Immature natural killer cell (primary cell): ENCODE data around the gene GALNT17. TPM values are rescaled to one million over a fixed set of nuclear protein-coding genes. Genes with fewer than 3 reads are reported as not detected.

Source experiments
- DNase-seq, 3 donors: peaks; one replicate each; pipeline ENCODE4 v3.0.0; 2022; ENCODE audit warnings: mixed read lengths in 1 of 3
- H3K27ac Mint-ChIP-seq, 6 donors: one replicate each; pipeline ENCODE4 v1.8.0; 2020; ENCODE audit warnings: mixed read lengths in 6 of 6, mild to moderate bottlenecking in 5 of 6, inconsistent platforms in 4 of 6, moderate library complexity in 3 of 6
- H3K27me3 Mint-ChIP-seq, 3 donors: one replicate each; pipeline ENCODE4 v1.8.0; 2020 to 2021; ENCODE audit warnings: low read depth in 3 of 3, mild to moderate bottlenecking in 3 of 3, mixed read lengths in 3 of 3, moderate library complexity in 3 of 3, inconsistent platforms in 1 of 3
- H3K36me3 Mint-ChIP-seq, 3 donors: one replicate each; pipeline ENCODE4 v1.8.0; 2020; ENCODE audit warnings: mixed read lengths in 3 of 3, inconsistent platforms in 2 of 3, mild to moderate bottlenecking in 2 of 3
- H3K4me1 Mint-ChIP-seq, 2 donors: one replicate each; pipeline ENCODE4 v1.8.0; 2020; ENCODE audit warnings: inconsistent platforms in 2 of 2, mild to moderate bottlenecking in 2 of 2, mixed read lengths in 2 of 2, moderate library complexity in 1 of 2
- H3K4me3 Mint-ChIP-seq, 5 donors: one replicate each; pipeline ENCODE4 v1.8.0; 2020; ENCODE audit warnings: mild to moderate bottlenecking in 5 of 5, mixed read lengths in 5 of 5, inconsistent platforms in 3 of 5, moderate library complexity in 3 of 5
- H3K9me3 Mint-ChIP-seq, 6 donors: one replicate each; pipeline ENCODE4 v1.8.0; 2020; ENCODE audit warnings: mild to moderate bottlenecking in 6 of 6, mixed read lengths in 6 of 6, inconsistent platforms in 4 of 6, moderate library complexity in 3 of 6
- polyA plus RNA-seq, 3 donors: library from polyadenylated mRNA; unstranded; fragments of 300-500 nt; fragmentation: Illumina TruSeq; gene quantifications; one replicate each; pipeline ENCODE4 v1.2.3, GENCODE V29; 2021

Gene GALNT17
- polyA plus RNA-seq, 3 donors from 2014 or later, result not detected

- Mint-ChIP-seq H3K27ac (no peak overlapping the region), H3K4me1 (no peaks in the 10 kb centered on the region), H3K27me3 (peaks cover 2% of the 10 kb centered on the region in 3 donors), H3K36me3 (peaks cover 0 to 4% (median 0%) of the 10 kb centered on the region in 3 donors), H3K4me3 (no peak overlapping the region), H3K9me3 (peaks cover 0 to 11% (median 4%) of the 10 kb centered on the region in 6 donors)
- DNase-seq, result no peak
Observed at GRCh38 chr7:71135663-71136062, 3.7 kb downstream of the GALNT17 start.

GRCh38 chr7:71137479-71137878 is 5.5 kb downstream of the GALNT17 start:
- Mint-ChIP-seq H3K4me1 (no peaks in the 10 kb centered on the region), H3K4me3 (no peak overlapping the region), H3K27ac (no peak overlapping the region), H3K27me3 (peaks cover 2 to 4% (median 4%) of the 10 kb centered on the region in 3 donors), H3K9me3 (peaks cover 0 to 16% (median 4%) of the 10 kb centered on the region in 6 donors), H3K36me3 (peaks cover 0 to 4% (median 0%) of the 10 kb centered on the region in 3 donors)
- no peak for DNase-seq

GRCh38 chr7:71140264-71140663 is 8.3 kb downstream of the GALNT17 start:
- Mint-ChIP-seq H3K9me3 (peaks cover 0 to 29% (median 5%) of the 10 kb centered on the region in 6 donors), H3K36me3 (peaks cover 0 to 3% (median 0%) of the 10 kb centered on the region in 3 donors), H3K4me1 (no peaks in the 10 kb centered on the region), H3K27me3 (peaks cover 2 to 3% (median 2%) of the 10 kb centered on the region in 3 donors), H3K4me3 (no peak overlapping the region), H3K27ac (no peak overlapping the region)
- no peak for DNase-seq

- Mint-ChIP-seq H3K27me3 (peaks cover 2% of the 10 kb centered on the region in 3 donors), H3K9me3 (peaks cover under 1 to 36% (median 12%) of the 10 kb centered on the region in 6 donors), H3K4me3 (no peak overlapping the region), H3K4me1 (no peaks in the 10 kb centered on the region), H3K36me3 (peaks cover 0 to 3% (median 0%) of the 10 kb centered on the region in 3 donors), H3K27ac (no peak overlapping the region)
- no peak for DNase-seq
Observed at GRCh38 chr7:71144963-71145362, 13.0 kb downstream of the GALNT17 start.

GRCh38 chr7:71145906-71146901 is 14.3 kb downstream of the GALNT17 start:
- Mint-ChIP-seq H3K36me3 (peaks cover 0 to 3% (median 3%) of the 10 kb centered on the region in 3 donors), H3K27me3 (peaks cover 2% of the 10 kb centered on the region in 3 donors), H3K4me3 (no peak overlapping the region), H3K9me3 (peaks cover 5 to 36% (median 12%) of the 10 kb centered on the region in 6 donors), H3K27ac (no peak overlapping the region), H3K4me1 (no peaks in the 10 kb centered on the region)
- no peak for DNase-seq

- H3K27me3 Mint-ChIP-seq, result no peaks in the 10 kb centered on the region
- H3K27ac Mint-ChIP-seq, result no peak overlapping the region
- peaks cover 0 to 3% (median 3%) of the 10 kb centered on the region in 3 donors for H3K36me3 Mint-ChIP-seq
- no peak overlapping the region for H3K4me3 Mint-ChIP-seq
- H3K4me1 Mint-ChIP-seq, result no peaks in the 10 kb centered on the region
- DNase-seq, result no peak
- H3K9me3 Mint-ChIP-seq, result peaks cover 6 to 44% (median 13%) of the 10 kb centered on the region in 6 donors
Observed at GRCh38 chr7:71148098-71148497, 16.2 kb downstream of the GALNT17 start.

GRCh38 chr7:71155236-71155635 is 23.3 kb downstream of the GALNT17 start:
- peaks cover 0 to 3% (median 0%) of the 10 kb centered on the region in 3 donors for H3K36me3 Mint-ChIP-seq
- no peak for DNase-seq
- H3K27me3 Mint-ChIP-seq, result peaks cover 0 to 6% (median 2%) of the 10 kb centered on the region in 3 donors
- no peaks in the 10 kb centered on the region for H3K4me1 Mint-ChIP-seq
- peaks cover 7 to 38% (median 16%) of the 10 kb centered on the region in 6 donors for H3K9me3 Mint-ChIP-seq
- H3K27ac Mint-ChIP-seq, result no peak overlapping the region
- H3K4me3 Mint-ChIP-seq, result no peak overlapping the region

- H3K27me3 Mint-ChIP-seq, result peaks cover 0 to 6% (median 2%) of the 10 kb centered on the region in 3 donors
Observed at GRCh38 chr7:71157757-71158156, 25.8 kb downstream of the GALNT17 start.

GRCh38 chr7:71165708-71166107 is 33.8 kb downstream of the GALNT17 start:
- DNase-seq, result no peak
- Mint-ChIP-seq H3K4me3 (no peak overlapping the region), H3K9me3 (peaks cover 0 to 12% (median 7%) of the 10 kb centered on the region in 6 donors), H3K27ac (no peak overlapping the region), H3K36me3 (no peaks in the 10 kb centered on the region), H3K4me1 (no peaks in the 10 kb centered on the region), H3K27me3 (no peaks in the 10 kb centered on the region)

More at GRCh38 chr7:71157757-71158156, 25.8 kb downstream of the GALNT17 start:
- peaks cover 9 to 27% (median 16%) of the 10 kb centered on the region in 6 donors for H3K9me3 Mint-ChIP-seq
- DNase-seq, result no peak
- H3K4me3 Mint-ChIP-seq, result no peak overlapping the region
- H3K27ac Mint-ChIP-seq, result no peak overlapping the region
- H3K4me1 Mint-ChIP-seq, result no peaks in the 10 kb centered on the region
- H3K36me3 Mint-ChIP-seq, result peaks cover 0 to 3% (median 0%) of the 10 kb centered on the region in 3 donors

- peaks cover 3 to 26% (median 10%) of the 10 kb centered on the region in 6 donors for H3K9me3 Mint-ChIP-seq
- DNase-seq, result no peak
- no peaks in the 10 kb centered on the region for H3K4me1 Mint-ChIP-seq
- peaks cover 0 to 4% (median 0%) of the 10 kb centered on the region in 3 donors for H3K36me3 Mint-ChIP-seq
- no peaks in the 10 kb centered on the region for H3K27me3 Mint-ChIP-seq
- no peak overlapping the region for H3K27ac Mint-ChIP-seq
- H3K4me3 Mint-ChIP-seq, result no peak overlapping the region
Observed at GRCh38 chr7:71171476-71171875, 39.5 kb downstream of the GALNT17 start.

GRCh38 chr7:71173955-71174354 is 42.0 kb downstream of the GALNT17 start:
- no peaks in the 10 kb centered on the region for H3K4me1 Mint-ChIP-seq
- peaks cover 0 to 2% (median 0%) of the 10 kb centered on the region in 3 donors for H3K27me3 Mint-ChIP-seq
- peaks cover 3 to 29% (median 10%) of the 10 kb centered on the region in 6 donors for H3K9me3 Mint-ChIP-seq
- H3K27ac Mint-ChIP-seq, result no peak overlapping the region
- H3K36me3 Mint-ChIP-seq, result peaks cover 0 to 4% (median 0%) of the 10 kb centered on the region in 3 donors
- no peak for DNase-seq
- H3K4me3 Mint-ChIP-seq, result no peak overlapping the region

- Mint-ChIP-seq H3K4me1 (no peaks in the 10 kb centered on the region), H3K27ac (no peak overlapping the region), H3K4me3 (no peak overlapping the region), H3K36me3 (no peaks in the 10 kb centered on the region), H3K9me3 (peaks cover 2 to 32% (median 8%) of the 10 kb centered on the region in 6 donors), H3K27me3 (no peaks in the 10 kb centered on the region)
- DNase-seq, result no peak
Observed at GRCh38 chr7:71182438-71182935, 50.5 kb downstream of the GALNT17 start.

- Mint-ChIP-seq H3K36me3 (peaks cover 0 to 7% (median 0%) of the 10 kb centered on the region in 3 donors), H3K27me3 (no peaks in the 10 kb centered on the region), H3K4me3 (no peak overlapping the region), H3K9me3 (peaks cover 2 to 34% (median 11%) of the 10 kb centered on the region in 6 donors), H3K4me1 (no peaks in the 10 kb centered on the region), H3K27ac (no peak overlapping the region)
- DNase-seq, result no peak
Observed at GRCh38 chr7:71184136-71184535, 52.2 kb downstream of the GALNT17 start.

GRCh38 chr7:71184609-71185008 is 52.7 kb downstream of the GALNT17 start:
- no peak for DNase-seq
- H3K27ac Mint-ChIP-seq, result no peak overlapping the region
- H3K4me1 Mint-ChIP-seq, result no peaks in the 10 kb centered on the region
- peaks cover 0 to 2% (median 0%) of the 10 kb centered on the region in 3 donors for H3K27me3 Mint-ChIP-seq
- H3K4me3 Mint-ChIP-seq, result no peak overlapping the region
- peaks cover 2 to 38% (median 12%) of the 10 kb centered on the region in 6 donors for H3K9me3 Mint-ChIP-seq
- H3K36me3 Mint-ChIP-seq, result peaks cover 0 to 7% (median 0%) of the 10 kb centered on the region in 3 donors
